Measurements from ENCODE around the gene HSH2D.
"Not testable (repeated sequence)": the region's sequence is repeated elsewhere in the genome, so short reads cannot be mapped to it uniquely, and the experiment has no call there.

The HSH2D gene

DNA sequence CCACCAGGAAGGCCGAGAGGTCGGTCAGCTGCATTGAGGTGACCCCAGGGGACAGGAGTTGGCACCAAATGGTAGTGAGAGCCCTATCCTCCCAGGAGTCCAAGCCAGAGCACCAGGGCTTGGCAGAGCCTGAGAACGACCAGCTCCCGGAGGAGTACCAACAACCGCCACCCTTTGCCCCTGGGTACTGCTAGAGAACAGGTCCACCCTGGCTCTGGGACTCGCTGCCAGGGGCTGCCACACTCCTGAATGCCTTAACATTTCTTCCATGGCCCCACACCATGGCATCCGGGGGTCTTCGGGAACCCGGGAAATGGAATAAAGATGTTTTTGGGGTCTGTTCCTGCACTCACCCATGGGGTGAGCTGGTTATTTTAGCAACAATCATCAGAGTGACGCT lies 14.1 kb downstream of the HSH2D start:
- no peak for DNase-seq (ENCODE audit: low spot score)

DNA sequence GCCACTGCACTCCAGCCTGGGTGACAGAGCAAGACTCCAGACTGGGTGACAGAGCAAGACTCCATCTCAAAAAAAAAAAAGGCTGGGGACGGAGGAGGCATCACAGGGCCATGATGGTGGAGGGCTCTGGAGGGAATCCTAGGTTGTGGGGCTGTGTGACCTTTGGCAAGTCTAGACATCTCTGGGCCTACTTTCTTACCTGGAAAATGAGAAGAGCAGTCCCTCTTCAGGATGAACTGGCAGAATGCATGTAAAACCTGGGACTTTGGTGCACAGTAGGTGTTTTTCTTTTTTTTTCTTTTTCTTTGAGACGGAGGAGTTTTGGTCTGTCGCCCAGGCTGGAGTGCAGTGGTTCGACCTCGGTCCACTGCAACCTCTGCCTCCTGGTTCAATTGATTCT lies 16.2 kb downstream of the HSH2D start:
- DNase-seq (ENCODE audit: low spot score): no peak

DNA sequence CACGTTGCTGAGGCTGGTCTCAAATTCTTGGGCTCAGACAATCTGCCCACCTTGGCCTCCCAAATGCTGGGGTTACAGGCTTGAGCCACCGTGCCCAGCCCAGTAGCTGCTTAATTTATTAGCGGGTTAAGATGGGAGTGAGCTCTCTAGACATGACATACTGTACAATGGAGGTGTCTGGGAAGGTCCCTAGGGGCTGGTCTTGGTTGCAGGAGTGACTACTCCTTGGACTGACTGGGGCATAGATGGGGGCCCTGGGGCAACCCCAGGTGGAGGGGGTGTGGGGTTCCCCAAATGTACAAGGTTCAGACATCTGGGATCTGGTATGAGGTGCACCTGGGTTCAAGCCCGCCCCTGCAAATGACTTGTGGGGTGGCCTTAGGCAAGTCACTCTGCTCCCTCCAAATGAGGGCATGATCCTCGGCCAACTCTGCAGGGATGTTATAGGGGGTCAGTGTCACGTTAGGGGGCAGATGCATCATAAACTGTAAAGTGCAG lies 17.0 kb downstream of the HSH2D start:
- DNase-seq (ENCODE audit: low spot score): no peak

DNA sequence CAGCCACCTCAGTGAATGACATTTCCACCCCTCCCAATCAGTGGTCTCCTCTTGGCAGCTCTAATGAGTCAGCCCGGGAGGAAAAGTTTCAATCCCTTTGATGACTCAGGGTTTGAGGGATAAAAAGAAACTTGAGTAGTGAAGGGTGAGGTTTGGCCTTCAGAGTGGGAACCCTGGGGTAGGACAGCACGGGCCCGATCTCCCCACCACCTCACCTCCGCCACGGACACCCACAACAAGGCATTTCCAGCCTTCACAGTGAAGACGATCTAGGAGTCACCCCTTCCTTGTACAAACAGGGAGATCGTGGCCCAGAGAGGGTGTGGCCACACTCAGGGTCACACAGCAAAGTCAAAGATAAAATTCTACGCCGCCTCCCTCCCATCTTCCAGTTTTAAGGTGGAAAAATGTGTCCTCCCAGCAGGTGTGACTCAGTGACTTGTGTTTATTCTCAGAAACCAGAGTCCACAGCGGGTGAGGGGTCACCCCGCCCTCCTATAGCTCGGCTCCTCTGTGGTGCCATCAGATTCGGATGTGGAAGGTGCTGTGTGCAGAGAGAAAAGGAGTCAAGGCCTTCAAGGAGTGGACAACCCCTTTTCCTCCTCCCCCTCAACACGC lies 17.6 kb downstream of the HSH2D start:
- no peak for DNase-seq (ENCODE audit: low spot score)

DNA sequence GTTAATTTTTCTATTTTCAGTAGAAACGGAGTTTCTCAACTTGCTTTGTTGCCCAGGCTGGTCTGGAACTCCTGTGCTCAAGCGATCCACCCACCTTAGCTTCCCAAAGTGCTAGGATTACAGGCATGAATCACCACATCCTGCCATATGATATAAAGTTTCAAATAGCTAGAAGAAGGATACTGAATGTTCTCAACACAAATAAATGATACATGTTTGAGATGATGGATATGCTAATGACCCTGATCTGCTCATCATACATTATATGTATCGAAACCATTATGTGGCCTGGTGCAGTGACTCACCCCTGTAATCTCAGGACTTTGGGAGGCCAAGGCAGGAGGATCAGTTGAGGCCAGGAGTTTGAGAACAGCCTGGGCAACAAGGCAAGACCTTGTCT lies 18.4 kb downstream of the HSH2D start:
- DNase-seq (ENCODE audit: low spot score): peak; percentile 38

DNA sequence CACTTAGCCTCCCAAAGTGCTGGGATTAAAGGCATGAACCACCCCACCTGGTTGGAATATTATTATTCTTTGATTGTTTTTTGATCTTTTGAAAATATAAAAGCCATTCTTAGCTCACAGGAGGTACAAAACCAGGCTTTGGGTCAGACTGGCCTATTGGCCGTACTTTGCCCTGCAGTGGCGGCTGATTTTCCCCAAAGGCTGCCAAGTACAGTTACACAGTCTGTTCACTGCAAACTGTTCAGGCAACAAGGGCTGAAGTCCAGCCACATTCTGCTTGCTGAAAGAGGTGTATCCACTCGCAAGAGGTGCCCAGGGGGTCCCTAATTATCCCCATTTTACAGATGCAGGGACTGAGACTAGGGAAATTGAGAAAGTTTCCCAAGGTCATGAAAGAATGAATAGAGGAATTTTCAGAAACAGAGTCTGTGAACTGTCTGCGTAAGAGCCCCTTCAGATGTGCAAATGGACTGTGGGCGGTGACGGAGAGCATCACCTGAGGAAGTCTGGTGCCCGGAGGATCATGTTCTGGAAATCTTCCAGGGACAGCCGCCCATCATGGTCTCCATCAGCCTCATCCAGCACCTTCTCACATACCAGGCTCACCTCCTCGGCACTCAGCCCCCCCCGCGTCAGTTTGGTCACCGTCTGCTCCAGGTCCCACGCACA lies 20.9 kb downstream of the HSH2D start:
- no peak for DNase-seq (ENCODE audit: low spot score)

DNA sequence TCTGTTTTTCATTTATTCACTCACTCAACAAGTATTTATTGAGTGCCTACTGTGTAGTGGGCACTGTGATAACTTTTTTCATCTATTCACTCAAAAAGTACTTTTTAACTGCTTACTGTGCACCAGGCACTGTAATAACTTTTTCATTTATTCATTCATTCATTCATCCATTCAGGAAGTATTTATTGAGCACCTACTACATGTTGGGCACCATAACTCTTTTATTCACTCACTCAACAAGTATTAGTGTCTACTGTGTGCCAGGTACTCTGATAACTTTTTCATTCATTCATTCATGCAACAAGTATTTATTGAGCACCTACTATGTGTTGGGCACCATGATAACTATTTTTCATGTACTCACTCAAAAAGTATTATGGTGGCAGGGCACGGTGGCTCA lies 22.9 kb downstream of the HSH2D start:
- DNase-seq (ENCODE audit: low spot score): no peak

DNA sequence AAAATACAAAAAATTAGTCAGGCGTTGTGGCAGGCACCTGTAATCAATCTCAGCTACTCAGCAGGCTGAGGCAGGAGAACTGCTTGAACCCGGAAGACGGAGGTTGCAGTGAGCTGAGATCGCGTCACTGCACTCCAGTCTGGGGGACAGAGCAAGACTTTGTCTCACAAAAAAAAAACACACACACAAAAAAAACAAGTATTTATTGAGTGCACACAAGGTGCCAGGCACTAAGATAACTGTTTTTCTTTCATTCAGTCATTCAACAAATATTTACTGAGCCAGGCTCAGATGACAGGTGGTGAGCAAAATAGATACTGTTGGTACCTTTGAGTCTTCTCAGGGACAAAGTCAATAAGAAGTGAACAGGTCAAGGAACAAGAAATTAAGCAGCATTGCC lies 23.6 kb downstream of the HSH2D start:
- DNase-seq (ENCODE audit: low spot score): no peak

DNA sequence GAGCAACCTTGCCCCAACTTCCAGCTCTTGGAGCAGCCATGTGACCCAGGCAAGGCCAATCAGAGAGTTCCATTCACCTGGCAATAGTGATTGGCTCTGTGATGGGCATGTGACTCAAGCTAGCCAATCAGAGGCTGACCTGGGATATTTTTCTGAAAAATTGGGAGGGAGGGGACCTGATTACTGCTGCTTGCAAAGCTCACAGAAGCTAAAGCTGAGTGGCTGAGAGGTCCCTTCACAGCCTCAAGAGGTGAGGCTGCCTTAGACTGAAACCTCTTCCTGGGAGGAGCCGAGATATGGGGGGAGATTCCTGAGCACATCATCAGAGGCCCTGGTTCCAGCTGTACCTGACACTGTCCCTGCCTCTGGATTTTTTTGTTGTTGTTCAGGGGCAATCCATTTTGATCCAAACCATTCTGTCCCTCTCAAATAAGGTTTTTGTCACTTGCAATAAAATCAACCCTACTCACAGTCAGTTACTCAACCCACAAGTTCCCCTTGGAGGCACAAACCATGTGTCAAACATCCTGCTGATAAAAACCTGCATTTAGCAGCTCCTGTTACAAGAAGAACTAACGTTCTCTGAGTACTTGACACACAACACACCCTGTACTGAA lies 25.1 kb downstream of the HSH2D start:
- DNase-seq (ENCODE audit: low spot score): peak; percentile 33

DNA sequence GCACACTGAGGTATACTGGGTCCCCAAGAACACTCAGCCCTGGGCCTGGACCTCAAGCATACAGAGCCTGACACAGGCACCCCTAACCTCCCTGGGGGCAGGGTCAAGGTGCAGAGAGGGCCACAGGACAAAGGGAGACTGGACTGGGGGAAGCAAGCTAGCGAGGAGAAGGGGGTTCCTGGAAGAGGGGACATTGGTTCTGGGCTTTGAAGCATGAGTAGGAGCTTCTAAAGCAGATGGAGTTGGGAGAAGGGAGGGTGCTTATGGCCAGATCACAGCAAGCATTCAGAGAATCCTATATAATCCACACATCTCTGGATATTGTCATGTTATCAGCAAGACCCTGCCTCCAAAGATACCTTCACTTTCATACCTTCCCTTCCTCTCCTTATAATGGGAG lies 26.6 kb downstream of the HSH2D start:
- no peak for DNase-seq (ENCODE audit: low spot score)

DNA sequence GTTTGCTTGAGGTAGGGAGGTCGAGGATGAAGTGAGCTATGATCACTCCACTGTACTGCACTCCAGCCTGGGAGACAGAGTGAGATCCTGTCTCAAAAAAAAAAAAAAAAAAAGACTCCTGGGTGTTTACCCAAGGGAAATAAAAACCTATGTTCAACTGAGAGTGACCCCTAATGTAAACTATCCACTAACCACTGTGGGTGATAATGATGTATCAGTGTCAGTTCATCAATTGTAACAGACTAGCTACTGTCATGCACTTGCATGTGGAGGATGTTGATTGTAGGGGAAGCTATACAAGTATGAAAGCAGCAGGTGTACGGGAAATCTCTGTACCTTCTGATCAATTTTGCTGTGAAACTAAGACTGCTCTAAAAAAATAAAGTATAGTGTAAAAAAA lies 32.5 kb downstream of the HSH2D start:
- DNase-seq (ENCODE audit: low spot score): no peak

DNA sequence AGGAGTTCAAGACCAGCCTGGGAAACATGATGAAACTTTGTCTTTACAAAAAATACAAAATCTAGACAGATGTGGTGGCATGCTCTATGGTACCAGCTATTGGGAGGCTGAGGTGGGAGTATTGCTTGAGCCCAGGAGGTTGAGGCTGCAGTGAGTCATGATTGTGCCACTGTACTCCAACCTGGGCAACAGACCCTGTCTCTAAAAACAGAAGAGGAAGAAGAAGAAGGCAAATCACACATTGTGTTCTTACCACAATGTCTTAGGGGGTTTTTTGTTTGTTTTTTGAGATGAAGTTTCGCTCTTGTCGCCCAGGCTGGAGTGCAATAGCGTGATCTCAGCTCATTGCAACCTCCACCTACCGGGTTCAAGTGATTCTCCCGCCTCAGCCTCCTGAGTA lies 35.4 kb downstream of the HSH2D start:
- DNase-seq (ENCODE audit: low spot score): not testable (repeated sequence)

DNA sequence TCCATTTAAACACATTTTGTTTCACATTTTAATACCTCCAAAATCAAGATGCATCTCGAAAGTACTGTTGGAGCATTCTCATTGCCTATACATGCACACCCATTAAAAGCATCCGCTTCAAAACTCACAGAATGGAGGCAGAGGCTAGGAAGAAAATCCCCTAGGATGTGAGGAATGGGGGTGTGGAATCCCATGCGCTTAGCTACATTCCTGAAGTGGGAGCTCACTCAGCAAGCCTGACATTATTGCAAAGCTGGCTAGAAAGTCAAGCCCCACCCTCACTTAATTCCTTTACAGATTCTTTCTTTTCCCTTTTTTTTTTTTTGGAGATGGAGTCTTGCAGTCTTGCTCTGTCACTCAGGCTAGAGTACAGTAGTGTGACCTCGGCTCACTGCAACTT lies 37.1 kb downstream of the HSH2D start:
- no peak for DNase-seq (ENCODE audit: low spot score)

DNA sequence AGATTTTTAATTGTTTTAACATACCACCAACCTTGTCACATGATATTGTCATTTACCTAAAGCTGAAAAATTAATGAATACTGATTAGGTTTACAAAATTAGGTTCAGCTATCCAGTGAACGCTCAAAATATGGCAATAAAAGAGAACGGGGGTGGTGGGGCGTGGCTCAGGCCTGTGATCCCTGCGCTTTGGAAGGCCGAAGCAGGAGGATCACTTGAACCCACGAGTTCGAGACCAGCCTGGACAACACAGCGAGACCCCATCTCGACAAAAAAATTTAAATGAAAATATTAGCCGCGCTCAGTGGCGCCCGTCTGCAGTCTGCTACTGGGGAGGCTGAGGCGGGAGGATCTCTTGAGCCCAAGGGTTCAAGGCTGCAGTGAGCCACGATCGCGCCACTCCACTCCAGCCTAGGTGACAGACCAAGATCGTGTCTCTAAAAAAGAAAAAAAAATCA lies 41.2 kb downstream of the HSH2D start:
- no peak for DNase-seq (ENCODE audit: low spot score)

DNA sequence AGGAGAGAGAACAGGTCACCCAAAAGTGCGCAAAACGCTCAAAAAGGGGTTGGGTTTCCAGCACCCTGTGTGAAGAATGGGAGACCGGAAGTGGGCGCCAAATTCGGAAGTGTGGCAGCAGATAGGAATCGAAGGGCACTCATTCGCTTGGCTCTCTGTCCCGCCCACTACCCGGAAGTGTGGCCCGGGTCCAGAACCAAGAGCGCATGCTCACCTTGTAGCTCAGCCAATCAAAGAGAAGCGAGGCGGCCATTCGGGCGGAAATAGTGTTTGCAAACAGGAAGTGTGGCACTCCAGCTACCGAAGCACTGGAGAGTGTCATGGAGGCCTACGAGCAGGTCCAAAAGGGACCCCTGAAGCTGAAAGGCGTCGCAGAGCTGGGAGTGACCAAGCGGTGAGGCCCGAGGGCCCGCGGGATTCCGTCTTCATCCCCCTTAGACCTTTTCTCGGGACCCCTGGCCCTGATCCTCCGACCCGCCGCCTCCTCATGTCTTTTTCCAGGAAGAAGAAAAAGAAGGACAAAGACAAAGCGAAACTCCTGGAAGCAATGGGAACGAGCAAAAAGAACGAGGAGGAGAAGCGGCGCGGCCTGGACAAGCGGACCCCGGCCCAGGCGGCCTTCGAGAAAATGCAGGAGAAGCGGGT lies 41.8 kb downstream of the HSH2D start, which contains the start of gene FAM32A:
TSS of gene FAM32A (plus strand) at position 288 of the 645 bp plus-strand sequence. CDS start at position 321, 33 bp downstream.
- peak; percentile 97 for DNase-seq (ENCODE audit: low spot score)

DNA sequence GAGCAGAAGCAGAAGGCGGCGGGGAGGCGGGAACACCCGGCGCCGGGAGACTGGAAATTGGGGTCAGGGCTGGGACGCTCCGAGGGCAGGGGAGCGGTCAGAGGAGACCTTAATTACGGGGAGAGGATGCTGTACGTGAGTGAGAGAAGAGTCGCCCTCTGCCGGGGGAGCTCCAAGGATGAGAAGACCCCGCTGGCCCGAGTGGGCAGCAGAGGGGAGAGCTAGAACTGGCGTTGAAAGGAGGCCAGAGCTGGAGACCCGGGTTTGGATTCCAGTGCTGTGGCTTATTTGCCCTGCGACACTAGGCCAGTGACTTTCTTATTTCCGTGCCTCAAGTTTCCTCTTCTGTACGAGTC lies 42.3 kb downstream of the HSH2D start:
- DNase-seq (ENCODE audit: low spot score): no peak

DNA sequence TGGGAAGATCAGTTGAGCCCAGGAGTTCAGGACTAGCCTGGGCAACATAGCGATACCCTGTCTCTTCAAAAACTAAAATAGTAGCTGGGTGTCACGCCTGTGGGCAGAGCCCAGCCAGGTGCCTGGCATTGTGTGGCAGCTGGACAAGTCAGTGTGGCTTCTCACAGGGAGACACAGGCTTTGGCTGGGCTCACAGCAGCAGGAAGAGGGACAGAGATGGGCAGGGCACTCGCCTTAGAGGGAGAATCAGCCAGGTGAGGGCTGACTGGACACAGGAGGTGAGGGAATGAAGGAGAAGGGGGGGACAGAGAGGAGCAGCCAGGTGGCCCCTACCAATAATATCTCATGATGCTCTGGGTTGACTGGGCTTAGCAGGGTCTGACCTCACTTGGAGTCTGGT lies 45.0 kb downstream of the HSH2D start:
- no peak for DNase-seq (ENCODE audit: low spot score)

DNA sequence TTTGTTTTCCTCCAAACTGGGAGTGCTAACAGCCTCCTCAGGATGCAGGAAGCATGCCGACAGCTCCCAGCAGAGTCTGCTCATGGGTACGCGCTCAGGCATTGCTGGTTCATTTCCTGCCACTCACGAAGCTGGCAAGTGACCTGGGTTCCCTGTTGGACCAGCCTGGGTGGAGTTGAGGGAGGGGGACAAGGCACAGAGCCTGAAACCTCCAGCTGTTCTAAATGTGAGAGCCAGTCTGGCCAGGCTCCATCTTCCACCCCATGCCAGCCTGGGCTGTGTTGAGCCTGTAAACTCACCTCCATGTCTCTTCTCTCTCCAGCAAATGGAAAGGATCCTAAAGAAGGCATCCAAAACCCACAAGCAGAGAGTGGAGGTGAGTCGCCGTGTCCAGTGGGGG lies 46.7 kb downstream of the HSH2D start:
- no peak for DNase-seq (ENCODE audit: low spot score)

DNA sequence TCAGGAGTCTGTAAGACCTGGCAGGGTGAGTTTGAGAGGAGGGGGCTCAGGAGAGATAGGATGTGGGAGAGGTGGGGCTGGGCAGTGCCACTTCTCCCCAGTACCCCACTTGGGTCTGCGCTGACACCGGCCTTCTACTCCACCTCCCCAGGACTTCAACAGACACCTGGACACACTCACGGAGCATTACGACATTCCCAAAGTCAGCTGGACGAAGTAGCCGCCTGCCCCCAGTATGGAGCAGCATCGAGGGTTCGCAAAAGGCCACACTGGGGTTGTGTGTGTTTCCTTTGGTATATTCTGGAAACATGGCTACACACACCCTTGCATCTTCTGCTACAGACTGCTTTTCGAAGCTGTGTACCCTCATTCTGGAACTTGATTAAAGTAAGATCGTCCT lies 47.3 kb downstream of the HSH2D start:
- no peak for DNase-seq (ENCODE audit: low spot score)

DNA sequence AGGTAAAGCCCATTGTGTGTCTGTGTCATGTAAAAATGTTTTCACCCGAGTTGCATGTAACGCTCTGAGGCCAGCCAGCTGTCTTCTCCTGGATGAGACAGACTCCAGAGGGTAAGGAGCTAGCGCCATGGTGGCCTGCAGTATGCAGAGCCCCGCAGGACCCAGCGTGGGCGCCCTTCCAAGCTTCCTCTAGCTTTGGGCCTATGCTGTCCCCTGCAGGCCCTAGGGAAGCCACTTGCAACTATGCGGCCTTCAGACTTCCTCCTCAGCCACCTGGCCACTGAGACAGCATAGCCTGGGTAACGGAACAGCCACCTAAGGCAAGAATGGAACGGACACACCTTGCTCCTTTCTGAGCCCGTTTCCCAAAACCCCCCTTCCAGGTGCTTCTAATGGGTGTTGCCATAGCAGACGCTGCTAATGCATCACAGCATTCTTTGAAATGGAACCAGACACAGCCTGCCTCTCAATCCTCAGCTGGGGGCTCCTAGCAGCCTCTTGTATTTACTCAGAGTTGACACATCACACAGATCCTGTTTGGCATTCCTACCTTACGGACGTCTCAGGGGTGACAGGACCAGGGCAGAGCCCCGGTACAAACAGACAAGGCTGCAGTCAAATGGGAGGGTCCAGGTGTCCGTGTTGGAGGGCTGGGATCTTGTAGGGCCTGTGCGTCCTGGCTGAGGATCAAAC lies 47.9 kb downstream of the HSH2D start:
- no peak for DNase-seq (ENCODE audit: low spot score)

DNA sequence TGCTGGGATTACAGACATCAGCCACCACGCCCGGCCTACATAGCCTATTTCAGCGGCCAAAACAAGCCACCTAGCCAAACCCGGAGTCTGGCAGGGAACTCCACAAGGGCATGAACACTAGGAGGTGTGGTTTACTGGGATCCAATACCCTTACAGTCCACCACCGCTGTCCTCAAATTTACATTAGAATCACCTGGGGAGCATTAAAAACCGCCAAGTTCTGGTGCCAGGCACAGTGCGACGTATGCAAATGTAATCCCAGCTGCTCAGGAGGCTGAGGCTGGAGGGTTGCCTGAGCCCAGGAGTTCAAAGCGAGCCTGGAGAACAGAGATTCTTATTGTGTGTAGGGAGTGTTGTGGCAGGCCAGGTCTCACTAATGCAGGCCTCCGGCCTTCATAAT lies 50.0 kb downstream of the HSH2D start:
- DNase-seq (ENCODE audit: low spot score): no peak

DNA sequence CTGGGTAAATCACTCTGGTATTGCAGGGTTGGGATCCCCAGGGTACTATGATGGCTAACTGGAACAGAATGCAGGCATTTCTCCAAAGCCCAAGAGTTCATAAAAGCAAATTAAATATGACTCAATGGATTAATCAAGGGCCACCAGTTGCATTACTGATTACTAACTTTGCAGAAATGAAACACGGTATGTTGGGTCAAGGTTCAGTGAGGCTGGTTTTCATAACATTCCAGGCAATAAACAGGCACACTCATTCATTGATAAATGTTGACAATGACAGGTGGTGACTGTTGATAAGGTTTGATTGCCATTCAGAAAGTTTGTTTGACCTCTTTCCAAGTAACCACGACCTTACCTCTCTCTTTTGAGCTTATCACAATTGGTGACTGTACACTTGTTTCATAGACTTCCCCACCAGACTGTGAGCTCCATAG lies 53.7 kb downstream of the HSH2D start:
- DNase-seq (ENCODE audit: low spot score): no peak
